LNCaP clone FGC (cell line): ENCODE results near the gene RGS2.

Source experiments
- DNase-seq: peaks from one replicate; pipeline ENCODE4 v3.0.0-alpha.2; 2011; ENCODE audit warnings: low read depth
- H3K4me3 ChIP-seq: 2 replicates; pipeline ENCODE4 v1.5.1; 2011; ENCODE audit warnings: mild to moderate bottlenecking, low read depth, low read length, control low read depth
- CTCF ChIP-seq: IDR thresholded peaks from 2 replicates; pipeline ENCODE4 v1.5.1; 2012; ENCODE audit warnings: mild to moderate bottlenecking; ENCODE audit not compliant: control insufficient read depth, insufficient read depth; ENCODE audit errors: extremely low read depth

RGS2 gene

GRCh38 chr1:192766009-192766625 lies 42.7 kb upstream of the RGS2 start:
- no peak overlapping the region for H3K4me3 ChIP-seq
- DNase-seq = no peak
- no peak for TF ChIP-seq CTCF

GRCh38 chr1:192766876-192767275 lies 42.0 kb upstream of the RGS2 start:
- no peak for DNase-seq

GRCh38 chr1:192767798-192768197 lies 41.0 kb upstream of the RGS2 start:
- H3K4me3 ChIP-seq = no peak overlapping the region
- no peak for DNase-seq
- TF ChIP-seq CTCF = no peak

More at GRCh38 chr1:192766876-192767275, 42.0 kb upstream of the RGS2 start:
- TF ChIP-seq CTCF = no peak
- H3K4me3 ChIP-seq = no peak overlapping the region

- no peak for TF ChIP-seq CTCF
- no peak for DNase-seq
- H3K4me3 ChIP-seq = no peak overlapping the region
Observed at GRCh38 chr1:192768463-192768862, 40.4 kb upstream of the RGS2 start.

- TF ChIP-seq CTCF = no peak
- no peak overlapping the region for H3K4me3 ChIP-seq
- DNase-seq = no peak
Observed at GRCh38 chr1:192771341-192771740, 37.5 kb upstream of the RGS2 start.

GRCh38 chr1:192775631-192776030 lies 33.2 kb upstream of the RGS2 start:
- no peak for TF ChIP-seq CTCF
- H3K4me3 ChIP-seq = no peak overlapping the region
- no peak for DNase-seq

- no peak for DNase-seq
- no peak overlapping the region for H3K4me3 ChIP-seq
- TF ChIP-seq CTCF = no peak
Observed at GRCh38 chr1:192776206-192776605, 32.6 kb upstream of the RGS2 start.
